ENCODE measurements around the gene TSC22D1.

Gene TSC22D1

GRCh38 chr13:44592216-44592847, 16.2 kb upstream of the TSC22D1 start:
- H4K20me1 ChIP-seq: no peaks in the 10 kb centered on the region
- no peaks in the 10 kb centered on the region for H3K27me3 ChIP-seq
- TF ChIP-seq Cebpa-rat (IDR thresholded peaks at IDR 0.05): no peak
- H3K9ac ChIP-seq: no peak overlapping the region
- no peak overlapping the region for H3K27ac ChIP-seq
- H3K9me3 ChIP-seq: peaks cover 16% of the 10 kb centered on the region
- H3K4me1 ChIP-seq: peaks cover 8% of the 10 kb centered on the region
- no peak overlapping the region for H3K4me2 ChIP-seq
- H3K36me3 ChIP-seq: no peaks in the 10 kb centered on the region
- H3K4me3 ChIP-seq: no peak overlapping the region

- H3K4me2 ChIP-seq: no peak overlapping the region
- no peaks in the 10 kb centered on the region for H4K20me1 ChIP-seq
- no peak overlapping the region for H3K4me3 ChIP-seq
- H3K27ac ChIP-seq: no peak overlapping the region
- peaks cover 8% of the 10 kb centered on the region for H3K4me1 ChIP-seq
- H3K9me3 ChIP-seq: peaks cover 16% of the 10 kb centered on the region
- H3K27me3 ChIP-seq: no peaks in the 10 kb centered on the region
- no peak for TF ChIP-seq Cebpa-rat (IDR thresholded peaks at IDR 0.05)
- no peak overlapping the region for H3K9ac ChIP-seq
- H3K36me3 ChIP-seq: no peaks in the 10 kb centered on the region
Measured at GRCh38 chr13:44591316-44591715, 15.2 kb upstream of the TSC22D1 start.

GRCh38 chr13:44583137-44583536, 7.0 kb upstream of the TSC22D1 start:
- H4K20me1 ChIP-seq: no peaks in the 10 kb centered on the region
- H3K9ac ChIP-seq: no peak overlapping the region
- H3K4me1 ChIP-seq: peaks cover 8% of the 10 kb centered on the region
- H3K4me3 ChIP-seq: no peak overlapping the region
- no peak overlapping the region for H3K27ac ChIP-seq
- no peak overlapping the region for H3K4me2 ChIP-seq
- no peak for TF ChIP-seq Cebpa-rat (IDR thresholded peaks at IDR 0.05)
- no peaks in the 10 kb centered on the region for H3K27me3 ChIP-seq
- no peaks in the 10 kb centered on the region for H3K9me3 ChIP-seq
- no peaks in the 10 kb centered on the region for H3K36me3 ChIP-seq

GRCh38 chr13:44578067-44578400, 1.9 kb upstream of the TSC22D1 start:
- no peaks in the 10 kb centered on the region for H3K27me3 ChIP-seq
- peaks cover 24% of the 10 kb centered on the region; the same call in 1 of the 2 replicates for H4K20me1 ChIP-seq
- H3K36me3 ChIP-seq: peaks cover 11% of the 10 kb centered on the region; the same call in 1 of the 2 replicates
- H3K9ac ChIP-seq: peak overlapping the region; percentile 89
- H3K4me1 ChIP-seq: peaks cover 35% of the 10 kb centered on the region
- TF ChIP-seq Cebpa-rat (IDR thresholded peaks at IDR 0.05): no peak
- H3K27ac ChIP-seq: peak overlapping the region; percentile 95
- no peaks in the 10 kb centered on the region for H3K9me3 ChIP-seq
- H3K4me2 ChIP-seq: peak overlapping the region; percentile 95
- peak overlapping the region; percentile 97 for H3K4me3 ChIP-seq

- H3K4me1 ChIP-seq: peaks cover 40% of the 10 kb centered on the region
- H3K36me3 ChIP-seq: peaks cover 11% of the 10 kb centered on the region; the same call in 1 of the 2 replicates
- no peaks in the 10 kb centered on the region for H3K27me3 ChIP-seq
- TF ChIP-seq Cebpa-rat (IDR thresholded peaks at IDR 0.05): no peak
- H3K9ac ChIP-seq: peak overlapping the region; percentile 89
- peak overlapping the region; percentile 97 for H3K4me3 ChIP-seq
- H3K9me3 ChIP-seq: no peaks in the 10 kb centered on the region
- peak overlapping the region; percentile 95 for H3K4me2 ChIP-seq
- peaks cover 27% of the 10 kb centered on the region; the same call in 1 of the 2 replicates for H4K20me1 ChIP-seq
- H3K27ac ChIP-seq: peak overlapping the region; percentile 95
Measured at GRCh38 chr13:44577236-44578066, 1.3 kb upstream of the TSC22D1 start.

GRCh38 chr13:44576351-44577235, 463 bp upstream of the TSC22D1 start:
- Histone ChIP-seq H3K27me3 (no peaks in the 10 kb centered on the region), H3K9me3 (no peaks in the 10 kb centered on the region), H4K20me1 (peaks cover 33% of the 10 kb centered on the region; the same call in 1 of the 2 replicates), H3K36me3 (peaks cover 11% of the 10 kb centered on the region; the same call in 1 of the 2 replicates), H3K4me2 (peak overlapping the region; percentile 93), H3K27ac (peak overlapping the region; percentile 95), H3K4me3 (peak overlapping the region; percentile 97), H3K4me1 (peaks cover 48% of the 10 kb centered on the region), H3K9ac (peak overlapping the region; percentile 89)
- no peak for TF ChIP-seq Cebpa-rat (IDR thresholded peaks at IDR 0.05)

GRCh38 chr13:44575035-44575434, 1.1 kb downstream of the TSC22D1 start:
- peak overlapping the region; percentile 89; the same call in 1 of the 2 replicates for H3K9ac ChIP-seq
- no peak overlapping the region for H3K27ac ChIP-seq
- peak overlapping the region; percentile 97 for H3K4me3 ChIP-seq

GRCh38 chr13:44574466-44574855, 1.7 kb downstream of the TSC22D1 start:
- Histone ChIP-seq H3K4me3 (no peak overlapping the region), H3K4me1 (peaks cover 55% of the 10 kb centered on the region), H3K9me3 (no peaks in the 10 kb centered on the region), H3K27ac (no peak overlapping the region), H4K20me1 (peaks cover 41% of the 10 kb centered on the region; the same call in 1 of the 2 replicates), H3K27me3 (no peaks in the 10 kb centered on the region), H3K36me3 (peaks cover 11% of the 10 kb centered on the region; the same call in 1 of the 2 replicates), H3K9ac (no peak overlapping the region), H3K4me2 (peak overlapping the region; percentile 93)
- no peak for TF ChIP-seq Cebpa-rat (IDR thresholded peaks at IDR 0.05)

More at GRCh38 chr13:44575035-44575434, 1.1 kb downstream of the TSC22D1 start:
- TF ChIP-seq Cebpa-rat (IDR thresholded peaks at IDR 0.05): no peak
- Histone ChIP-seq H3K27me3 (no peaks in the 10 kb centered on the region), H3K4me2 (peak overlapping the region; percentile 93), H4K20me1 (peaks cover 41% of the 10 kb centered on the region; the same call in 1 of the 2 replicates), H3K36me3 (peaks cover 11% of the 10 kb centered on the region; the same call in 1 of the 2 replicates), H3K9me3 (no peaks in the 10 kb centered on the region), H3K4me1 (peaks cover 55% of the 10 kb centered on the region)

GRCh38 chr13:44573790-44574465, 2.2 kb downstream of the TSC22D1 start:
- peaks cover 41% of the 10 kb centered on the region; the same call in 1 of the 2 replicates for H4K20me1 ChIP-seq
- peak overlapping the region; percentile 93 for H3K4me2 ChIP-seq
- no peak overlapping the region for H3K4me3 ChIP-seq
- peaks cover 11% of the 10 kb centered on the region; the same call in 1 of the 2 replicates for H3K36me3 ChIP-seq
- TF ChIP-seq Cebpa-rat (IDR thresholded peaks at IDR 0.05): no peak
- H3K9me3 ChIP-seq: no peaks in the 10 kb centered on the region
- H3K4me1 ChIP-seq: peaks cover 55% of the 10 kb centered on the region
- no peak overlapping the region for H3K27ac ChIP-seq
- no peak overlapping the region for H3K9ac ChIP-seq
- H3K27me3 ChIP-seq: no peaks in the 10 kb centered on the region

All from BLaER1 (cell line).